Uterus (tissue), 2 donors: Measurements from ENCODE around the gene NUMA1.
A peak's percentile ranks its signal among the peaks of the same experiment; 100 is the strongest.

Source experiments
- POLR2A ChIP-seq, 2 donors: fragments of 450-650 bp; IDR thresholded peaks; one replicate each; pipeline ENCODE4 v1.6.1; 2016; ENCODE audit warnings: antibody characterized with exemption in 2 of 2, mild to moderate bottlenecking in 1 of 2, moderate library complexity in 1 of 2
- TF ChIP-seq, protein P1 (sequence below), 4 experiments: fragments of 200-600 bp in 2 of 4; fragments of 450-650 bp in 2 of 4; sonication (generic) in 2 of 4; IDR thresholded peaks; one replicate each; pipeline ENCODE4 v1.5.1; 2016 to 2019; ENCODE audit warnings: antibody characterized with exemption in 4 of 4, mild to moderate bottlenecking in 2 of 4, moderate library complexity in 1 of 4

GRCh38 chr11:72038491-72038890, 41.9 kb downstream of the NUMA1 start:
- TF ChIP-seq POLR2A (IDR thresholded peaks at IDR 0.05), result peak; percentile 53 to 71
- TF ChIP-seq, protein P1, sequence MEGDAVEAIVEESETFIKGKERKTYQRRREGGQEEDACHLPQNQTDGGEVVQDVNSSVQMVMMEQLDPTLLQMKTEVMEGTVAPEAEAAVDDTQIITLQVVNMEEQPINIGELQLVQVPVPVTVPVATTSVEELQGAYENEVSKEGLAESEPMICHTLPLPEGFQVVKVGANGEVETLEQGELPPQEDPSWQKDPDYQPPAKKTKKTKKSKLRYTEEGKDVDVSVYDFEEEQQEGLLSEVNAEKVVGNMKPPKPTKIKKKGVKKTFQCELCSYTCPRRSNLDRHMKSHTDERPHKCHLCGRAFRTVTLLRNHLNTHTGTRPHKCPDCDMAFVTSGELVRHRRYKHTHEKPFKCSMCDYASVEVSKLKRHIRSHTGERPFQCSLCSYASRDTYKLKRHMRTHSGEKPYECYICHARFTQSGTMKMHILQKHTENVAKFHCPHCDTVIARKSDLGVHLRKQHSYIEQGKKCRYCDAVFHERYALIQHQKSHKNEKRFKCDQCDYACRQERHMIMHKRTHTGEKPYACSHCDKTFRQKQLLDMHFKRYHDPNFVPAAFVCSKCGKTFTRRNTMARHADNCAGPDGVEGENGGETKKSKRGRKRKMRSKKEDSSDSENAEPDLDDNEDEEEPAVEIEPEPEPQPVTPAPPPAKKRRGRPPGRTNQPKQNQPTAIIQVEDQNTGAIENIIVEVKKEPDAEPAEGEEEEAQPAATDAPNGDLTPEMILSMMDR (IDR thresholded peaks at IDR 0.05), result no peak
